ENCODE measurements around the gene ANKRD36C. TPM values are rescaled to one million over a fixed set of nuclear protein-coding genes. Genes with fewer than 3 reads are reported as not detected.
"Not testable (repeated sequence)": the region's sequence is repeated elsewhere in the genome, so short reads cannot be mapped to it uniquely, and the experiment has no call there.

ANKRD36C gene
- 10 to 100 TPM; 78.1 to 93.0 TPM for total RNA-seq
- 166 to 181 reads per million in 2 donors for total RNA-seq

DNA sequence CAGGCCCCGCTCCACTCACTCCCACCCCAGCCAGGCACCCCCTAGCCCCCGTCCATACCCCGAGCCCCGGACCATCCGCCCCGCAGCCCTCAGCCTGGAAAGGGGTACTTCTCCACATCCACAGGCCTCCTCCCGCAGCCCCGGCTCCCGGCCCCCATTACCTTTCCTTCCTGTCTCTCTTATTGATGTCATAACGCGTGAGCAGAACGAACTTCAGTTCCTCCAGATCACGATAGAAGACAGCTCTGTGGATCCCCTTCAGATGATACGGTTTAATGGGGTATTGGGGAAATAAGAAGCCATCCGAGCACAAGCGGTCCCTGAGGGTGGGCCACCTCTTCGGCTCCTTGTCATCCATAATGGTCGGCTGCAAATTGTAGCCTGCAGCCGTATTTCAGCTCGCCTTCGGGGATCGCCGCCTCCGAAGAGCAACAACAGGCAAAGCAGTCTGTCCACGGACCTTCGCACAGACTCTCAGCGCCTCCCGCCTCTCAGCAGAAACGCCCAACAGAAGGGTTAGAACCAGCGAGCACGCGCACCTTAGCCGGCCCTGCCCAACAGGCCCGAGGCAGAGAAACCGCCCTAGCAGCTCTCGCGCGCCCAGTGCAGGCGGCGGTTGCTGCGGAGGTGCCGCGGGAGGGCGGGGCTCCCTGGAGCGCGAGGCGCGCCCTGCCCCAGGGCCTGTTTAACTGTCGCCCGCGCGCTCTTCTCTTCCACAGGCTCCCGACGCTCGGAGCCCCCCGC, at the start of gene ANKRD36C:
Gene ANKRD36C, minus strand, starts transcription at position 474 of the 744 bp plus-strand sequence. Its CDS starts 116 bp downstream, at position 358.
- peak within 1 kb of the TSS; percentile 96 for H3K27ac Mint-ChIP-seq
- DNase-seq (peak in 2 of 3 donors; percentile 6 to 22), ATAC-seq (peak; percentile 92)
- not testable (repeated sequence) for H3K9me3 ChIP-seq (ENCODE audit: control insufficient read depth, low read length, poor library complexity, severe bottlenecking); H3K36me3 Mint-ChIP-seq (ENCODE audit: low read depth); H3K4me1 Mint-ChIP-seq
- peak within 1 kb of the TSS; percentile 97 for H3K4me3 Mint-ChIP-seq
- H3K27me3 Mint-ChIP-seq: peaks cover 28% of the 10 kb centered on the region

DNA sequence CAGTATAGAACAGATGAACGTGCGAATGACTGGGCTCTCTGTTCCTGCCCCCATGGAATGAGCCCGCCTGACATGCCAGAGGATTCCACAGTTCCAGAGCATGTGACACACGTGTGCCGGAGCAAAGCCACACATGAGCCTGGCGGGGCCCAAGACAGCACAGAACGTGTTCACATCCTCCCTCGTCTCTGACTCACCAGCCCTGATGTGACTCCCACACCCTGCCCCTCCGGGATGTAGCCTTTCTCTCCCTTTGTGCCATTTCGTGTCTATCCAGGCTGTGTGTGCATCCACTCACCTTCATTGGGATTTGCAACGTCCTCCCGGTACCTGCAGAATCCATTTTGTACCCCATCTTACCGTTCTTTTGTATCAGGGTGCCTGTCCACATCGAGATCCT, 43.9 kb upstream of the ANKRD36C start:
- not testable (repeated sequence) for H3K27ac Mint-ChIP-seq; H3K4me1 Mint-ChIP-seq; H3K4me3 Mint-ChIP-seq; H3K9me3 ChIP-seq (ENCODE audit: control insufficient read depth, low read length, poor library complexity, severe bottlenecking); DNase-seq; H3K36me3 Mint-ChIP-seq (ENCODE audit: low read depth); H3K27me3 Mint-ChIP-seq; ATAC-seq

DNA sequence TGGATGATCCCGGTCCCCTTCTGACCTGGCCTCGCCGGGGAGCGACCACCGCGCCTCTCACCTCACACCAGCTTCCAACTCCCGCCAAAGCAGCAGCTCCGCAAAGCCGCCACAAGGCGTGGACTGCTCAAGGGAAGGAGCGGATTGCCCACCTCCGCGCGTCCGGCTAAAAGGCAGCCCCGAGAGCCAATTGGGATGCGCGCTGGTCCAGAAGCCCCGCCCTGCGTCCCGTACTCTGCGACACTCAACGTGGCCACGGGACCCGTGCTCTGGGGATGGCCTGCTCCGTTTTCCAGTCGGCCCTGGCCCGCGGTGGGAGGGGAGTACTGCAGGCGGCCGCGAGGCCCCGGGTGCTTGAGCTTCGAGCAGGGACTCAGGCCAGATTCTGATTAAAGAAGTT, 43.2 kb upstream of the ANKRD36C start, which contains the start of gene GPAT2:
Gene GPAT2, minus strand, starts transcription at position 125 of the 400 bp plus-strand sequence. CDS start 2,557 bp downstream, outside the sequence.
- not testable (repeated sequence) for H3K9me3 ChIP-seq (ENCODE audit: control insufficient read depth, low read length, poor library complexity, severe bottlenecking); DNase-seq; H3K27me3 Mint-ChIP-seq; H3K4me3 Mint-ChIP-seq; H3K27ac Mint-ChIP-seq; H3K36me3 Mint-ChIP-seq (ENCODE audit: low read depth); H3K4me1 Mint-ChIP-seq
- ATAC-seq: peak; percentile 42

DNA sequence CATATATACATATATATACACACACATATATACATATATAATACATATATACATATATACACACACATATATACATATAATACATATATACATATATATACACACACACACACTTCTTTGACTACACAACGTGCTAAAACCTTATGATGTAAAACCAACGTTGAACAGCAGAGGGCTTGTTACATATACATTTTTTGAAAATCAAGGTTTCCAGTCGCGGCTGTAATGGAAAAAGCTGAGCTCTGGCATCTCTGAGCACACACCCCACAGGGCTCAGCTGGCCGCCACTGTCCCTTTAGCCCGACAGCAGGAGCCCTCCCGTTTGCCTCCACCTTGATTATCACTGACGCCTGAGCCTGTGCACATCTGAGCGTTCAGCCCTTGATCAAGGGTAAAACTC, 42.4 kb upstream of the ANKRD36C start:
- ATAC-seq; DNase-seq; H3K36me3 Mint-ChIP-seq (ENCODE audit: low read depth); H3K9me3 ChIP-seq (ENCODE audit: control insufficient read depth, low read length, poor library complexity, severe bottlenecking); H3K4me1 Mint-ChIP-seq; H3K27me3 Mint-ChIP-seq; H3K4me3 Mint-ChIP-seq; H3K27ac Mint-ChIP-seq: not testable (repeated sequence)

DNA sequence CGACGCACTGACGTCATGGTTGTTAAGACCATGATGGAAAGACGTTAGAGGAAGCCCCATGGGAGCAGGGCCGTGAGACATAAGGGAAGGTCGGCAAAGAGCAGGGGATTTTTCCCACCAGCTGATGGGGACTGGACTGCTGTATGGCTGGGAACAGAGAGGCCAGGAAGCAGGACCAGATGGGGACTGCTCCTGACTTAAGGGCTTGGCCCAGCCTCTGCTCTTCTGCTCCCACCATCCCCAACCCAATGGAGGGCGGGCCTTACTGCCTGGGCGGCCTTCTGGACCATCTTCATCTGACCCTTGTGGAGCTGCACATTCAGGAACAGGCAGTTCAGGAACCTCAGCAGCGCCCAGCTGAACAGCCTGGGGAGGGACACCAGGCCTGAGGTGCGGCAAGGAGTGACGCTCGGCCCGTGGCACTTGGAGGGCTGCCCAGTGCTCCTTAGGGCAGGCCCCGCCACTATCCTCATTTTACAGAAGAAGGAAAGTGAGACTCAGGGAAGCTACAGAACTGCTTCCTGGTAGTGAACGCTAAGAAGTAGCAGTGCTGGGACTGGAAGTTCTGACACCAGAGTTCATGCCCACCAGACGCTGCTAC, 36.2 kb upstream of the ANKRD36C start:
- ATAC-seq, H3K4me3 Mint-ChIP-seq: not testable (repeated sequence)

DNA sequence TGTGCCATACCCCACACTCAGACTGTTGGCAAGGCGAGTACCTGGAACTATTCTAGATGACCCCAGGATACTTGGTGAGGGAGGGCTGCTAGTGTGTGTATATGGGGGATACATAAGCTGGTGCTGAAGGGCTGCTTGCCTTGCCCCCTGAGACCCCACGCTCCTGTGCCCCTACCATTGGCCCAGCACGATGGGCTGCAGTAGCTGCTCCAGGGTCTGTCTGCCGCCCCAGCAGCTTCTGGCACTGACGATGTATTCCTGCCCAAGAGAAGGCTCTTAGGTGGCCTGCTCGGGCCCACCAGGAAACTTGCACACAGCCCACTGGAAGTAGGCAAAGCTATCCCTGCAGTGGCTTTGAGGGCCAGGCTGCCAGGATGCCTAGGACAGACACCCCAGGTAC, 34.1 kb upstream of the ANKRD36C start:
- not testable (repeated sequence) for H3K4me1 Mint-ChIP-seq; H3K27me3 Mint-ChIP-seq; H3K9me3 ChIP-seq (ENCODE audit: control insufficient read depth, low read length, poor library complexity, severe bottlenecking); H3K36me3 Mint-ChIP-seq (ENCODE audit: low read depth); H3K4me3 Mint-ChIP-seq; DNase-seq; H3K27ac Mint-ChIP-seq; ATAC-seq

More for the DNA sequence above, 36.2 kb upstream of the ANKRD36C start:
- not testable (repeated sequence) for H3K27ac Mint-ChIP-seq; H3K9me3 ChIP-seq (ENCODE audit: control insufficient read depth, low read length, poor library complexity, severe bottlenecking); H3K4me1 Mint-ChIP-seq; H3K27me3 Mint-ChIP-seq; H3K36me3 Mint-ChIP-seq (ENCODE audit: low read depth); DNase-seq

DNA sequence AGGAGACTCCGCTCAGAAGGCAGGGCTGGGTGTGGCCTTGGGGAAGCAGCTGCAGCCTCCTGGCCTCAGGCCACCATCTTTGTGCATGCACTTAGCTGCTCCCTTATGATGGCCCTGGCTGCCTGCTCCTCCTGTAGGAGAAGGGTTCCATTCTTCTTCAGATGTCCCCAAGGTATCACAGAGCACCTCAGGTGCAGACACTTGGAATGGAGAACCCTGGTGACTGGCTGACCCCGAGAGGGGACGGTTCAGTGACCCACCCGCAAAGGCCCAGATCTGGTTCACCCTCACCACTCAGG, 33.5 kb upstream of the ANKRD36C start:
- DNase-seq (no peak), ATAC-seq (no peak)
- Mint-ChIP-seq H3K27ac (no peak overlapping the region), H3K4me1 (peaks cover 2% of the 10 kb centered on the region), H3K4me3 (no peak overlapping the region), H3K36me3 (ENCODE audit: low read depth) (no peaks in the 10 kb centered on the region), H3K27me3 (no peaks in the 10 kb centered on the region)
- H3K9me3 ChIP-seq (ENCODE audit: control insufficient read depth, low read length, poor library complexity, severe bottlenecking): no peaks in the 10 kb centered on the region

DNA sequence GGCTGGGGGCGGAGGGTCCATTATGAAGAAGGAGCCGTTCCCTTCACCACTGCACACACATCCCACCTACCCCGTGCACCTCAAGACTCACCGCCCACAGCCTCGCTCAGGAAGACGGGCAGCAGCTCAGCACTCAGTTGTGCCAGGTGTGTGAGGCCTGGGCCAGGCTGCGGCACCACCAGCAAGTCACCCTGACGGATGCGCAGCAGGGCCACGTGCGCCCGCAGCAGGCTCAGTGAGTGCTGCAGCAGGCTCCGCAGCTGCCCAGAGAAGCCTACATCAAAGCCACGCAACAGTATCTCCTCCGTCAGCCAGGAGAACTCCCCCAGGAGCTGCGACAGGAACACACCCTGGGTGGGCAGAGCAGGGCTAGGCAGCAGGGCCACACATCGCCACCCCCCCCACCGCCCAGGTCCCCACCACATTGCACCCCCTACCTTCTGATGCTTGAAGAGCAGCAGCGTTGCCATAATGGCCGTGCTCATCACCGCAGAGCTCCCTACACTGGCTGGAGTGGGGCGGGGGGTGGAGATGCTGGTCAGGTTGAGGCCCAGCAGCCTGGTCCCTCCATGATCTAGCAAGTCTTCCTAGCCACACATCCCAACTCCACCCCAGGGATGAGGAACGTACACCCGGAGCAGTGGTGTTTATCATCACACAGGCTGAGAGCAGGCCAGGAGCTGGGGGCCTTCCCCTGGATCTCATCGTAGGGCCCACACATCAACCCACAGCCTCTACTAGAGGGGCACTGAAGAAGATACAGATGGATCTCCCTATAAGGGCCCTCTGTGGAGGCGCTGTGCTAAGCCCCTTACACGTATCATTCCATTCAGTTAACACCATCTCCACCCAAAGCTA, 32.9 kb upstream of the ANKRD36C start:
- DNase-seq: no peak
- Mint-ChIP-seq H3K4me1 (peaks cover 2% of the 10 kb centered on the region), H3K27me3 (no peaks in the 10 kb centered on the region), H3K4me3 (no peak overlapping the region), H3K27ac (no peak overlapping the region), H3K36me3 (ENCODE audit: low read depth) (no peaks in the 10 kb centered on the region)
- ATAC-seq: no peak
- no peaks in the 10 kb centered on the region for H3K9me3 ChIP-seq (ENCODE audit: control insufficient read depth, low read length, poor library complexity, severe bottlenecking)

DNA sequence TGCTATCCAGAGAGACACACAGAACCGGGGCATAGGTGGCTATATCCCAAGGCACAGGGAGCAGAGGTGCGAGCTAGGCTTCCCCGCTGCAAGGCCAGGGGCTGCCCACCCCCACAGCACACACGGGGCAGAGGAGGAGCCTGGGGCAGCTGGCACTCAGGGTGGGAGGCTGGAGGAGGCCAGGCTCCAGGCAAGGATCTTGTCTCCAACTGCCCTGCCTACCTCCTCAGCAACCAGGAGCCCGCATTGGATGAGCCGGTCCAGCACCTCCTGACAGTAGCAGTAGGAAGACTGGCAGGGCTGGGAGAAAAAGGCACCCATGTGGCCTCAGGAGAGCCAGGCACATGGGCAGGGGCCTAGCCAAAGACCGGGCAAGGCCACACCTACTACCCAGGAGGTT, 32.1 kb upstream of the ANKRD36C start:
- not testable (repeated sequence) for H3K9me3 ChIP-seq (ENCODE audit: control insufficient read depth, low read length, poor library complexity, severe bottlenecking); H3K27ac Mint-ChIP-seq; H3K4me1 Mint-ChIP-seq; H3K36me3 Mint-ChIP-seq (ENCODE audit: low read depth); ATAC-seq; H3K4me3 Mint-ChIP-seq; H3K27me3 Mint-ChIP-seq; DNase-seq

DNA sequence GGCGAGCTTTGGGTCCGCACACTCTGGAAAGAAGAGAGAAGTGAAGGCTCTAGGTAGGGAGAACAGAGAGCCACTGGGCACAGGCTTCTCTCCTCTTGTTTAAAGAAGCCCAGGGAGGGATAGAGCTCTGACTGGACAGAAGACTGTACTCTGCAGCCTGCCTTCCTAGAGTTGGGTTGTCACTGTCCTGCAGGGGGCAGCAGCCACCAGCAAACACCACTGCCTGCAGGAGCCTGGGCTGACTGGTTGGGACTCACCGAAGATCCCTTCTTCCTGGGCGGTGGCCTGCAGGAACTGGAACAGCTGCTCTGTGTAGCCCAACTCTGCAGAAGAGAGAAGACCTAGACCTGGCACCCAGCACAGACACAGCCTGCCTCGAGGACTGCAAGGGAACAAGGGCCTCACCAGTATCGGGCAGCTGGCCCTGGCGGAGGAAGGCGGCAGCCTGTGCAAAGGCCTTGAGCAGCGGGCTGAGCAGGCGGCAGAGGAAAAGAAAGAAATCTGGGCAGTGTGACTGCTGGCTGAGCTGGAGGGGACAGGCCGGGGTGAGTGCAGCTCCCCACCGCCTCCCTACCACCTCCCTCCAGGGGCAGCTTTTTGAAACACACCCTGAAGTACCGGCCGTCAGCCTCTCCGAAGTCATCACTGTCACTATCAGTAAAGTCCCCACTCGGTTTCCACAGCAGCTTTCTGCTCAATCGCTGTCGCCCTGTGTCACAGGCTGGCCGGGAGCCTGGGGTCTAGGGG, 31.2 kb upstream of the ANKRD36C start:
- not testable (repeated sequence) for H3K4me1 Mint-ChIP-seq; H3K27ac Mint-ChIP-seq; H3K27me3 Mint-ChIP-seq; H3K4me3 Mint-ChIP-seq; H3K36me3 Mint-ChIP-seq (ENCODE audit: low read depth); H3K9me3 ChIP-seq (ENCODE audit: control insufficient read depth, low read length, poor library complexity, severe bottlenecking)
- DNase-seq (peak; percentile 50 to 58 (median 54)), ATAC-seq (peak; percentile 87)

DNA sequence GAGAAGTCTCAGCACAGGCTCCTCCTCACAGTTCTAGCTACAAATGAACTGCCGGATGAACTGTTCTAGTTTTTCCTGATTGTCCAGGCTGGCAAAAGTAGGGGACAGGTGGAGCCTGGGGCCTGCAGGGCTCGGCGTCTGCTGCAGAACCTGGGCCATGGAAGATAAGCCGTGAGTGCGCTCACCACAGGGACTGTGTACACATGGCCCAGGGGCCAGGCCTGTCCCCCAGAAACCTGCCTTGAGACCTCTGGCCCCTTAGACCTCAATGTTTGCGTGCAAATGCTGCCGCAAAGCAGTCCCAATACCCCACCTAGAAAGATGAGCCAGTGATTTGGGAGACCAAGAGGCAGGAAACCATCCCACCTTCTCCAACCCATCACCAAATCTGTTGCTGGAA, 30.5 kb upstream of the ANKRD36C start:
- not testable (repeated sequence) for ATAC-seq; H3K36me3 Mint-ChIP-seq (ENCODE audit: low read depth); H3K27me3 Mint-ChIP-seq; H3K4me1 Mint-ChIP-seq; H3K27ac Mint-ChIP-seq; DNase-seq; H3K4me3 Mint-ChIP-seq; H3K9me3 ChIP-seq (ENCODE audit: control insufficient read depth, low read length, poor library complexity, severe bottlenecking)

DNA sequence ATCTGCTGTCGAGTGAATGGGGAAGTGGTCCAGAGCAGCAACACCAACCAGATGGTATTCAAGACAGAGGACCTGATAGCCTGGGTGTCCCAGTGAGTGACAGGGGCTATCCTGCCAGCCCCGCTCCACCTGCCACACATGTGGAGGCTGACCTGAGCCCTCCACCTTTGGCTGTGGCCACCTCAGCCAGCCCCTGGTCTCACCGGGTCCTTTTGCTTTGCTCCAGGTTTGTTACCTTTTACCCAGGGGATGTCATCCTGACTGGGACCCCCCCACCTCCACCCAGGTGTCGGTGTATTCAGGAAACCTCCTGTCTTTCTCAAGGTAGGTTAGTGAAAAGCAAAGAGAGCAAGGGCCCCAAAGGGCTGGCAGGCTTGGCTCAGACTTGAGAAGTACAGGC, 29.5 kb upstream of the ANKRD36C start:
- not testable (repeated sequence) for H3K36me3 Mint-ChIP-seq (ENCODE audit: low read depth); H3K27ac Mint-ChIP-seq; H3K4me3 Mint-ChIP-seq; H3K4me1 Mint-ChIP-seq; ATAC-seq; H3K9me3 ChIP-seq (ENCODE audit: control insufficient read depth, low read length, poor library complexity, severe bottlenecking); DNase-seq; H3K27me3 Mint-ChIP-seq
